Dermis blood vessel endothelial cell (primary cell): Measurements from ENCODE around the gene DHRS3. TPM values are rescaled to one million over a fixed set of nuclear protein-coding genes. Genes with fewer than 3 reads are reported as not detected.

Source experiments
- DNase-seq: peaks from one replicate; pipeline ENCODE4 v3.0.0; 2010
- total RNA-seq: library from RNA; depleted of rRNA; stranded (reverse); fragments of >200 nt; gene quantifications from 2 replicates; pipeline ENCODE4 v1.2.3, GENCODE V29; 2014

The DHRS3 gene
- total RNA-seq, 1 donor from 2014 or later, result 121 TPM

DNA sequence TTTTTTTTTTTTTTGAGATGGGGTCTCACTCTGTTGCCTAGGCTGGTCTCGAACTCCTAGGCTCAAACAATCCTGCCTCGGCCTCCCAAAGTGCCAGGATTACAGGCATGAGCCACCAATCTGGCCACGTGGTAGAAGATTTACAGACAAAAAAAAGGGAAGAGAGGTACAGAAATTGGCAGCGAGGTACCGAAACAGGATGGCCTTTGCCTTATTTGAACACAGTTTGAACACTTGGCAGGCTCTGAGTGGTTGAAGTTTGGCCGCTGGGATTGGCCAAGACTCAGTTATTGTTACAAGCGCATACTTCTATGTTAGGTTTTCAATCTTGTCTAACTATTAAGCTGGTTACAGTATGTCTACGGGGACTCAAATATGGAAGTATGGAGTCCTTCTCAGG is 19.7 kb upstream of the DHRS3 start:
- DNase-seq, result no peak

DNA sequence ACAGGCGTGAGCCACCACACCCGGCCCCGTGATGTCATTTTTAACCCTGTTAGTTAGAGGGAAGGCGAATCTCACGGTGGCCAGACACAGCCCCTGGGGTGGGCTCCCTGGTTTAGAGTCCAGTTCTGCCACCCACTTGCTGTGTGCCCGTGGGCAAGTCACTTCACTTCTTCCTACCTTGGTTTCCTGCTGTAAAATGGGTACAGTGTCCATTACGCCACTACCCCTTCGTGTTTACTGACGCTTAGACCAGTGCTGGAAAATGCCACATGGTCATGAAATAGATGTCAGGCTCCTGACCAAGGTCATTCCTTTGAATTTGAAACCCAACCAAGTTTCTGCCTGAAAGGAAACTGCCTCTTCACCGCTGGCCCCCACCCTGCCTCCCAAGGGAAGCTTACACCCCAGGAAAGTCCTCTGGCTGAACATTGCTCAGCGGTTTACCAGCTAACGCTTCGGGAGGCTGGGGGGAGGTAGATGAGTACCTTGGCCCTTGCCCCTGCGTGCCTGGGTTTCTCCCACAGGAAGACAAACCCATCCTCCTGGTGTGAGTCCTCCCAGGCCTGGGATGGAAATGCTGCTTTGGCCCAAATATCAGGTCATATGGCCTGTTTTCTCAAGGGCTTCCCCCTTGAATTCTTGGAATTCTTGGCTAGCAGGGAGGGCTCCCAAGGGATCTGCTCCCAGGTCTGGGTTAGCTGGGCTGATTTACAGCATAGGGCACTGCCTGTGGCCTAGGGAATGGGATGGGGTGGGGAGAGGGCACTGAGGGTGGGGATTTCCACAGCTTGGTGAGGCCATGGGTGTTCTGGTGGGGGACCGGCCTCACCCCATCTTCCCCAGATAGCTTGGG is 18.3 kb upstream of the DHRS3 start:
- peak; percentile 90 for DNase-seq

DNA sequence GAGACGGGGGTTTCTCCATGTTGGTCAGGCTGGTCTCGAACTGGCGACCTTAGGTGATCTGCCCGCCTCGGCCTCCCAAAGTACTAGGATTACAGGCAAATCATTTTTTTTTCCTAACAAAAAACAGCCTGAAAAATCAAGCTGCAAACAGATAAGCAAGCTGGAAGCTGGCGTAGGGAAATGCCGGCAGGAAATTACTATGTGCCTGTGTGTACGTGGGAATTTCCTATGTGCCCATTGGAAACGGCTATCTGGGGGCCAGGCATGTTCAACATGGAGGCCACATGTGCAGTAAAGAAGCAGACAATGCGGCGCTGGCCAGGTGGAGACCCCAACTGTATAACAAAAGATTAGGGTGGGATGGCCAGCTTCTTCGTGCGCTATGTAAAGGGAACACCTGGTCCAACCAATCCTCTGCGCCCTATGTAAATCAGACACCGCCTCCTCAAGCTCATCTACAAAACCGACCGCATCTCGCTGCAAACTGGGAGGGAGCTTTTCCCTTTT is 16.7 kb upstream of the DHRS3 start:
- DNase-seq, result peak; percentile 83

DNA sequence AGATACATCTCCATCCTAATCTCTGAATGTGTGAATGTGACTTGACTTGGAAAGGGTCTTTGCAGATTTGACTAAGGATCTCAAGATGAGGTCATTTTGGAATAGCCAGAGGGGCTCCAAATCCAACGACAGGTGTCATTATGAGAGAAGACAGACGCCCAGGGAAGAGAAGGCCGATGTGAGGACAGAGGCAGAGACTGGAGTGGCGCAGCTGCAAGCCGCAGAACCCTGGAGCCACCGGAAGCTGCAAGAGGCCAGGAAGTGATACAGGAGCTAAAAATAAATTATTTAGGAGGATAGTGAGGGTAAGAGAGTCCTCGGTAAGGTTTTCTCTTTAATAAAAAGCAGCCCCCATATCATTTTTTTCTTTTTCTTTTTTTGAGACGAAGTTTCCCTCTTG is 16.1 kb upstream of the DHRS3 start:
- peak; percentile 34 for DNase-seq

DNA sequence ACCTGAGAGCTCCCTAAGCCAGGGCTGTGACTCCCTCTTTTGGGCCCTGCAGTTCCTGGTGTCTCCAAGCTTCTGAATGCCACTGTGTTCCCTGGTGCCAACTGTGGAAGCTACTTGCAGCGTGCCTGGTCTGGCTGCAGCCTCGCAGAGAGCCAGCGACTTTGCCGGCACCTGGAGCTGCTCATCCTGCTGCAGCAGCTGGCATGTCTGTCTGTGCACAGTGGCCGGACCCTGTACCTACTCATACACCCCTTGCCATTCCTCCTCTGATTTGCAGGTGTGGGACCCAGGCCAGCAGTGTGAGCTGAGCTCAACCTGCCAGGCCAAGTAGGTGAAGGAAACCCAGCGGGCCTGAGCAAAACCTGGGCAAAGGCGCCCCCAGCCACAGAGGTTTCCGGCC is 13.6 kb upstream of the DHRS3 start:
- no peak for DNase-seq

DNA sequence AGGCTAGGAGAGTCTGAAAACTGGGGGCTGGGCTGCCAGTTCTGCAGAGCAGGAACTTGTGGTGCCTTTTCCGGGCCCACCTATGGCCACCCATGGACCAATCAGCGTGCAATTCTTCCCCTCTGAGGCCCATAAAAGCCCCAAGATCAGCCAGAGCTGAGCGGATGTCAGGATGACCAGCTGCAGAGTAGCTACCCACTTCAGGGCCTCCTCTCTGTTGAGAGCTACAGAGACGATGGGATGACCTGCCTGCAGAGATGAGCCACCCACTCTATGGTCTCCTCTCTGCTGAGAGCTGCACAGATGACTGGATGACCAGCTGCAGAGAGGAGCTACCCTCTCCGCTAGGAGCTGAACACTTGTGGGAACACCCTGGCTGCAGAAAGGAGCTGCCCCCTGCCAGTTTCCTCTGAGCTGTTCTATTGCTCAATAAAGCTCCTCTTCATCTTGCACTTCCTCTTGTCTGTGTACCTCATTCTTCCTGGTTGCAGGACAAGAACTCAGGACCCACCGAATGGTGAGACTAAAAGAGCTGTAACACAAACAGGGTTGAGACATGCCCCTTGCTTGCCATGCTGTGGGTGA is 13.0 kb upstream of the DHRS3 start:
- DNase-seq, result no peak

DNA sequence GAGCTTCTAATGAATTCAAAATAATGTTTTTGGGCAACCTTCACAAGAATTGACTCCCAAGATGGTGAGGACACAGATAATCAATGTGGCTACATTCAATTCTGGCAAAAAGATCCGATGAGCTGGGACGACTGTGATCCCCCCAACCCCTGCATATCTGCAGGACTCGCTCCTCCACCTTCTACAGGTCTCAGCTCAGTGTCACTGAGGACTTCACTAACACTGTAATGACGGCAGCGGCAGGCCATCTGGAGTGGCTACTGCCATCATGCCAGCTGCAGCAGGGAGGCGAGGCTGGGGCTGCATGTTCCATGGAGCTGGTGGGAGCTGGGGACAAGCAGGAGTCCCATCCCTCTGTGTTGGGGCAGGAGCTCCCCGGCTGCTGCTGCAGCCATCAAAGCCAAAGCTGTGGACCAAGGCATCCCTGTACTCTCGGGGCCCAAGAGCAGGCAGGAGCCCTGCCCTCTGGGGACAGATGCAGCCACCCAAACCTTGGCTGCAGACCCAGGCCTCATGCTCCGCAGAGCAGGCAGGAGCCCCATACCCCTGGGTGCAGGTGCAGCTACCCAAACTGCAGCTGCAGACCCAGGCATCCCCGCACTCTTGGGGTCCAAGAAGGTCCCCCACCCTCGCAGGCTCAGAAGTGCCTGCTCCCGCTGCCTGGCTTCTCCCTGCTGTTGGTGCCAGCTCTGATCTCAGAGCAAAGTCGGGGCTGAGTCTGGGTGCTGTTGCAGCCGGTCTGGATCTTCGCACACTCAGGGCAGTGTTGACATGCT is 12.2 kb upstream of the DHRS3 start:
- no peak for DNase-seq

DNA sequence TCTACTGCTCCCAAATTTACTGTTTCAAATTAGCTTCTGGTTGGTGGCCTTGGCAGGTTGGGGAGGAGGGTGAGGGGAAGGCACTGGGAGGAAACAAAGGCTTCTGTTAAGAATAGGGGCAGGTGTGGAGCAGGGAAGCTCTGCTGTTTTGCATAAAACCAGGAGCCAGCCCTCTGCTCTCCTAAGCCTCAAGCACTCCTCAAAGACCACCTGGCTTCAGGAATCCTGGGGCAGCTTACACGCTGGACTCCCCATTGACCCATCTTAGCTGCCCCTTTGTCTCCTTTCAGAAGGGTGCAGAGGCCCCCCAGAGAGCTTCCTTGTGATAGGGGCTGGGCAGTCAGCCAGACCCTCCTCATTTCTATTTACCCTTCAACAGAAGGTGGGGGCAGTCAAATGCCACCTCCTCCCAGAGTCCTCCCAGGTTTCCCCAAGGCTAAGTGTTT is 11.5 kb upstream of the DHRS3 start:
- DNase-seq, result no peak

DNA sequence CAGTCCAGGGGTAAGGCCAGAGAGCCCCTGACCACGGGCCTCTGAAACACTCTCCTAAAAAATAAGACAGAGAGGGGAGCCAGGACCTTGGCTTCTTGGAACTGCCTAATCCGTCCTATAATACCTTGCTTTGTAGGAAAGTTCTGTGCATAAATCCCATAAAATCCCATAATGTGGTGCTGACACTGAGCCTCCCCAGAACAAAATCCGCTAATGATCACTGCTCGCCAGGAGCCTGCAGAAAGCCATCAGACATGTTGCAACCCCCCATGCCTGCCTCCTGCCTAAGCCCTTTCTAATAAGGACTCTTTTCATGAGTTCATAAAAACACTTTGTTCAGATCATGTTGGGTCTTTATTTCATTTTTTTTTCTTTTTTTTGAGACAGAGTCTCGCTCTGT is 9.3 kb upstream of the DHRS3 start:
- no peak for DNase-seq

DNA sequence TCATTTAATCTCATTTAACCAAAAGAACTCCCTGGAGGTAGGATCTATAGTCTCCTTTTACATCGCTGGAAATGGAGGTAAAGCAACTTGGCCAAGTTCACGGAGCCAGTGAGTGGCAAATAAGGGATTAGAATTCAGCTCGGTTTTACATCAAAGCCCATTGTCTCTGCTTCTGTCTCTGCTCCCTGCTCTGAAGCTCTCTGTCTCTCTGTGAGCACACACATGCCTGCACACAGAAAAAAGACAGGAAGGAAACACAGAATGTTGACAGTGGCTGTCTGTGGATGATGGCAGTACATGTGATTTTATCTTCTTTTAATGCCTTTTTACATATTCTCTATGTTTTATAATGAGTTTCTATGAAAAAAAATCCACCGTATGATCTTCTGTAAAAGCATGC is 8.9 kb upstream of the DHRS3 start:
- DNase-seq, result peak; percentile 25

DNA sequence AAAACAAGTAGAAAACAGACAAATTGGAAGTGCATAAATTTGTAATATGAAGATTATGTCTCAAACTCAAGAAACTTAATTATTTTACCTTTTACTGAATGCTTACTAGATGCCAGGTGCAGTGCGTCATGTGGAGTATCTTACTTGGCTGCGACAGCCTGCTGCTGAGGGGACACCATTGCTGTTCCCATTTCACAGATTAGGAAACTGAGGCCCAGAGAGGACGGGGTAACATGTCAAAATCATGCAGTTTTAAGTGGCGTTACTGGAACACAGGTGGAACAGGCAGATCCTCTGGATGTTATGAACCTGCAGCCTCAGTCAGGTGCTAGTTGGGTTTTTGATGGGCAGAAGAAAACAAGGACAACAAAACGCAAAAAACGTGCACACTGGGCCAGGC is 7.3 kb upstream of the DHRS3 start:
- DNase-seq, result no peak

DNA sequence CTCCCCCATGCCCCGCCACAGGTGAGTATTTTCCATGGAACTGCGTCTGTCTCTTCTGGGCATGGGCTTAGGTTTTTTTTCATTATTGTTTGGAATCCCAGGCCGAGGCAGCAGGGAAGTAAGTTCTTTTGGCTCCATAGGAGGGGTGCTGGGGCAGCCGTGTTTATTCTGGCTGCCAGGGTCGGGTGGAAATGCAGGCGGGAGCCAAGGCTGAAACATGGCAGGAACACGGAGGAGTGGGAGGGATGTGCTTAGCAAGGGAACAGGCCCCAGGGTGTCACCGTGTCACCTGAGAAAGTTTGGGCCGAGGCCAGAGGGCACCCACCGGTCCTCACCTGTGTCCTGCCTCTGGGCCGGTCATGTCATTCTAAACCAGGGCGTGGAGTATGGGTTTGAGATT is 4.5 kb upstream of the DHRS3 start:
- no peak for DNase-seq

DNA sequence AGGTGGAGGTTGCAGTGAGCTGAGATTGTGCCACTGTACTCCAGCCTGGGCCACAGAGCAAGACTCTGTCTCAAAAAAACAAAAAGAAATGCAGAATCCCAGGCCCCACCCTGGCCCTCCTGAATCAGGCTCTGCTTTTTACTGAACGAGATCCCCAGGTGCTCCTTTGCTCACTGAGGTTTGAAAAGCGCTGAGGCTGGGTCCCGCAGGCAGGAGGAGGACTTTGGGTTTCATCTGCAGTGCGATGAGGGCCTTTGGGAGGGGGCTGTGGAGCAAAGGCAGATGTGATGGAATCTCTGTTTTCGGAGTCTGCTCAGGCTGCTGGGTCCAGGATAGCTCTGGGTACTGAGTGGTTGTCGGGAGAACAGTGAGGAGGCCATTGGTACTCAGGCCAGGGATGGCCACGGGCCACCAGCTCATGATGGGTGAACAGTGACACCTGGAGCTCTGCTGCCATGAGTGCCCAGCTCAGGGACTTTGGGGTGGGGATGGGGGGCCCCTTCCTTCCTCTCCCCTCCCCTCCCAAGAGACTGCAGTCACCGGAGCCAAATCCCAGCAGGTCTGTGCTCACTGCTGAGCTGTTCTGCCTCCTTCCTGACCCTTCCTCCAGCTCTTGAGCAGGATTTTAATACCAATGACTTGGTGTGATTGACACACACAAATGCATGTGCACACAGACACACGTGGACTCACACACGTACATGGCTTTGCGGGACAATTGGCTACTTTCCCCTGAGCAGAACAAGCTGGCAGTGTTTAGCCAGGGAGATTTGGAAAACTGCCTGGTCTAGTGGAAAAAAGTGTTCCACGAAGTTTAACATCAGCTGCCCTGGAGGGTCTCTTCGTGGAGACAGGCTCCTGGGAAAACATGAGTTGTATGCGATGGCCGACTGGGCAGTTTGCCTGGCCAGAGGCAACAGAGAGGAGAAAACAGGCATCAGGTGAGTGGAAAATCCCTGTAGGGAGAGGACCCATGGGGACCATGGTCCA is 3.6 kb upstream of the DHRS3 start:
- DNase-seq, result peak; percentile 28

DNA sequence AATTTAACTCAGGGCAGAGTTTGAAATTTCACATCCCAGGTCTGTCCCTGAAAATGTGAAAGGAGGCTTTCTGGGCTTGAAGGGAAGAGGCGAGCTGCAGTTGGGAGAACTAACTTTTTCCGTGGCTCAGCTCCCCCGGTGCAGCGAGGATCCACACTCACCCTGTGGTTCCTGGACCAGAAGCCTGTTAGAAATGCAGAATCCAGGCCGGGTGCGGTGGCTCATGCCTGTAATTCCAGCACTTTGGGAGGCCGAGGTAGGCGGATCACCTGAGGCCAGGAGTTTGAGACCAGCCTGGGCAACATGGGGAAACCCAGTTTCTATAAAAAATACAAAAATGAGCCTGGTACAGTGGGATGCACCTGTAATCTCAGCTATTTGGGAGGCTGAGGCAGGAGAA is 2.9 kb upstream of the DHRS3 start:
- DNase-seq, result no peak

DNA sequence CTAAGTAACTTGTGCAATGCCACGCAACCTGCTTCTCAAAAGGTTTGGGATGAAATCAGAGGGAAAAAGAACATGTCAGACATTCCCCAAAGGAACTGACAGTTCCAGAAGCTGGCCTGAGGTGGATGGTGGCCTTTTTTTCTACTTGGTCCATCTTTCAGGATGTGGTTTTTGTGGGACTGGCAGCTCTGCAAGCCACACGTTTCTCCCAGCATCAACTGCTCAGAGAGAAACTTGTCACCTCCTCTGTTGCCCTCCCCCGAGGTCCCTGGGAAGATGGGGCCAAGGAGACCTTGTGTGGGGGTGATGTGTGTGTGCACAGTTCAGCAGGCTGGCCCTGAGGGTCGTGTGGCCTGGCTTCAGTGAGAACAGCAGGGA is 2.5 kb upstream of the DHRS3 start:
- DNase-seq, result no peak

DNA sequence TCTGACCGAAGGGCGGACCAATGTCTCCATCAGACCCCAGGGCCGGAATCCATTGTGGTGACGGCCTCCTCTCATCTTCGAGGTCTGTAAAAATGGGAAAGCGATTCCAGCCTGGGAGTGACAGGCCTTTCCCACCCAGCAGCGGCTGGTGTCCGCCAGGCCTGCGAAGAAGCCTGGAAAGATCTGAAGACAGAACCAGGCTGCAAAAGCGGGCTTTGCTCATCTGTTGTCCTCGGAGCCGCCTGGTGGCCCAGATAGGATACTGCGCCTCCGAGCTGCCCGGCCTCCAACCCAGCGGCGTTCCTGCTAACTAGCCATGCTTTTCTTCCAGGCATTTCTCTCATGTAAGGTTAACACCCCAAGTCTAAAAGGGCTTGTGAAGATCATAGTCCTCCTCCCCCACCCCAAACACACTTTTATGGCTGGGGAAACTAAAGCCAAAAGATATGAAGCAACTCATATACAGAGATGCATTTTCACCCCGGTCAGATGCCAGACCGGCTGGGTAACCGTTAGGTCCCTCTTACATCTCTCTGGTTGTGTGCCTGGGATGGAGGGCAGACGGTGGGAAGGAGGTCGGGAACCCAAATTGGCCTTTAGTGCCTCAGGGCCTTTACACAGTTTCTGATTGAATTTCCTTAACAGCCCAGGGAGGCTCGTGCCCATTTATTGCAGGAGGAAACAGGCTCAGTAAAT is 1.9 kb upstream of the DHRS3 start:
- DNase-seq, result peak; percentile 93

DNA sequence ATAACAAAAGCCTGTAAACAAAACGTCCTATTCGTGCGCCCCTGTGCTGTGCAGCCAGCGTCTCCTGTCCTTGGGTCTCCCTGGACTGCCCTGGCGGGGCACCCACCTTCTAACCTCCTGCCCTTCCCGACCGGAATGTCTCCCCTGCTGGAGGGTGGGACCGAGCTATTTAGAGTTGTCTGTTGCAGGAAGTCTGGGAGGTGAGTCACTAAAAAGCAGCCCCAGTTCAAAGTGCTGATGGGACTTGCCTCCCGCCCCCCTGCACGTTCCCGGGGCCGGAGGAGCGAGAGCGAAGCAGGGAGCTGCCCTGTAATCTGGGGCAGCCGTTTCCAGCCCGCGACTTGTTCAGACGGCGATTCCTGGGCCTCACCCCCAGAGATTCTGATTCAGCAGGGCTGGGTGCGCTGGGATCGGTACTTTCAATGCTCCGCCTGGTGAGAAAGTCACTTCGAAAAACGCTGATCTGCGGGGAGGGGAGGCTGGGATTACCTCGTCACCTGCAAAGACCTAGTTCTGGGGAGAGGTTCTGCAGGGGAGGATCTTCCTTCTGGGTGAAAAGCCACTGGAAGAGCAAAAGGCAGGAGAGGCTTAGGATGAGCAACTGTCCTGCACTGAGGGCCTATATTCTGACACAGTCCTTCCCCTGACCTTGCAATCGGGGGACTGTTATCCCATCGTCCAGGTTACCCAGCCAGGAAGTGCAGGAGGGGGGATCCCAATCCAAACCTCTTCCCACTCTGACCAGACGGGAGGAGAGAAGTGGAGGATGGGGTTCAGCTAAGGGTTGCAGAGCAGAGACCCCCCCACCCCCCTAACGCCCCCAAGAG is 1.2 kb upstream of the DHRS3 start:
- DNase-seq, result peak; percentile 78

DNA sequence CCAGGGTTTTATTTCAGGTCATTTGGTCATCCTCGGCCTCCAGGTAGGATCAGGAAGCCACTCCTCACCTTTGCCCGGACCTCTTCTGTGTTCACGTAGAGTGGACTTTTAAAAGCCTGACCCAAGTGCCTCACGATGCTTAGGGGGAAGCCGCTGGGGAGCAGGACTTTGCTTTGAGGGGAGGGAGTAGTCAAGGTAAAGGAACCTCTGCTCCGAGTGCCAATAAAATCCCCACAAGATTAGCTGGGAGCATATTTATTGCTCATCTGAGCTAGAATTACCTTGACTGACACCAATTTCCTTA is 603 bp upstream of the DHRS3 start:
- DNase-seq, result no peak

DNA sequence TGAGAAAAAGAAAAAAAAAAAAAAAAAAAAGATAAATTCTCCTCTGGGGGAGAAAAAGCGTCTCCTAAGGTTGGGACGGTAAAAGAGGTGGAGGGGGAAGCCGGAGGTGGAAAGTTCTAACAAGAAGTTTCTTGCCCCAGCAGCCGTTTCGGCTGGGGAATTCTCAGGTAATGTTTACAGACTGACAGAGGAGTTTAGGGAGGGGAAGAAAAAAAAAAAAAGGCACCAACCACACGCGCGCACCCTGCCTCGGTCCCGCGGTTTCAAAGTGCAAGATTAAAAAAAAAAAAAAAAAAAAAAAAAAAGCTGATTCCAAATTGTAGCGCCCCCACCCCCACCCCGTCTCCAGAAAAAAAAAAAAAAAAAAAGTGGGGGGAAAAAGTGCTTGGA is 504 bp downstream of the DHRS3 start:
- DNase-seq, result no peak

DNA sequence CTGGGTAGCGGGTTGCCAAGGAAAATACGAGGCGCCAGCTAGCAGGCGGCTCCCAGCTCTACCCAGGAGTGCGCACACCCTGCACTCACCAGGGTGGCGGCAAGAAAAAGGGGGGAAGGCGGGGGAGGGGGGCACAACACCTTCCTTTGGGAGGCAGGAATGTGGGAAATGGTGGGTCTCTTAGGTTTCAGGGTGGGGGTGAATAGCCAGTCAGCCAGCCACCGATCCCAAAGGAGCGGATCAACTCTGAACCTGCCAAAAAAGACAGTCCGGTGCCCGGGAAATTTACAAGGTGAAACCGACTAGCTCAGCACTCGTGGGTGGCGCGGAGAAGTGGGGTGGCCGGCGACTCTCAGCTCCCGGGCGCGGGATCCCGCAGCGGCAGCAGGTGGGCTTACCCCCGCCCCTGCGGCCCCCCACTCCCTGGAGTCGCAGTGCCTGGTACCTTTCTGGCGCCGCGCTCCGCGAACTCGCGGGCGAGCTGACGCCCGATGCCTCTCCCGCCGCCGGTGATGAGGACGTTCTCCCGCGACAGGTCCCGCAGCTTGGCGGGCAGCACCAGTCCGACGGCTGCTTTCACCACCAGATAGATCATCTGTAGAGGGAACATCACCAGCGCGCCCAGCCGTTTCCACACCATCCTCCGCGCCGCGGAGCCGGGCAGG is 1.2 kb downstream of the DHRS3 start:
- peak; percentile 51 for DNase-seq
